Activated CD4-positive, CD25-positive, alpha-beta regulatory T cell treated with anti-CD3 and anti-CD28 coated beads, Interleukin-2, amount 50 U/mL, for 16 hours (primary cell): ENCODE results near the gene MCM9.
"Not testable (repeated sequence)": the region's sequence is repeated elsewhere in the genome, so short reads cannot be mapped to it uniquely, and the experiment has no call there.

Experiments used
- DNase-seq: peaks from one replicate; pipeline ENCODE4 v3.0.0-alpha.2; 2020; ENCODE audit warnings: low read depth, low spot score

Gene MCM9

DNA sequence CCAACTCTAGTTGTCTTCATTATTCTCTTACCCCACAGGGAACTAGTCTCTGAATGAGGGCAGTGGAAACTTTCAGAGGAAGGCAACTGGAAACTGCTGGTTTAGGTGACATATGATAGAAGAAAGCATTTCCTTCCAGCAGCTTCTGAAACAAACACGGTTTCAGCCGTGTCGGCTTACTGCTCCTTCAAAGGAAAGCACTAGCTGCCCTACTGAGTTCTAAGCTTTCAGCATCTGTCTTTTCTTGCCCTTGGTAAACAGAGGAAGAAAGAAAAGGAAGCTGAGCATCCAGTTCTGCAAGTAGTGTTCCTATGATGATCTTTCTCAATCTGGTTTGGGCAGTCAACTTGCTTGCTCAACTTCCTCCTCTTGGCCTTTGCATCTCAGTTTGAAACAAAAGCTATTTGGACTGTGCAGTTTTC is 166.0 kb downstream of the MCM9 start:
- no peak for DNase-seq

DNA sequence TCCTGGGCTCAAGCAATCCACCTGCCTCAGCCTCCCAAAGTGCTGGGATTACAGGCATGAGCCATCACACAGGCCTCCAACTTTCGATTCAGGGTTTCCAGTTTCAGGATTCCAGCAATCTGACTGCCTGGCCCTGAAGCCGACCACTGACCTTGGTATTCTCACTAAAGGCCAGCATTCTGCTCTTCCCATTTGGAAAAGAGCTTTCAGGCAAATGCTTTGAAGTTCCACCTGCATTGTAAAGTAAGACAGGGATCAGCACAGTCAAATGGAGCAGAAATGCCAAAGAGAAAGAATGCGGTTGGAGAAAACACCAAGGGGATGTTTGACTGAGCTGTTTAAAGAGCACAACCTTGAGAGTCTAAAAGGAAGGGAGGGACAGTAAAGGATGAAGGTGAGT is 166.5 kb downstream of the MCM9 start:
- no peak for DNase-seq

GRCh38 chr6:118765316-118765715 is 169.6 kb downstream of the MCM9 start:
- not testable (repeated sequence) for DNase-seq

DNA sequence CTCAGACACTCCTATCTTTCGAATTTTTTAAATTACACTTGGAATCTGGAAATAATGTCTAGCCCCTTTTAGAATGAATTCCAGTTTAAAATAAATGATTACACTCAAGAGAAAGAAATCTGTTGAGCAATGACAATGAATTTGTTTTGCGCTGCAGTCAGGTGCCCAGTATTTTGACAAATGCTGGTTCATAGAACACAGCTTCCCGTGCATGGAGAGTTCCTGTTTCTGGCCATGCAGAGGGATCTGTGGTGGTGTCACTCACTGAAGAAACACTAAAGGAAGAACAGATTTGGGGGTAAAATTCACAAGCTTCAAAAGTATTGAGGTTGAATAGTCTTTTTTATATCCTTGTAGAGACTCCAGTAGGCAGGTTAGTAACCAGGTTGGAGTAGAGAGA is 170.2 kb downstream of the MCM9 start:
- no peak for DNase-seq
